B cell (primary cell): ENCODE data around the gene JAKMIP2. TPM values are rescaled to one million over a fixed set of nuclear protein-coding genes. Genes with fewer than 3 reads are reported as not detected.

ENCODE experiments used
- ATAC-seq: fragments of 200-7000 bp; cut with Tn5 transposase; one replicate; pipeline ENCODE4 v1.10.0; 2021; ENCODE audit warnings: low read depth, mild to moderate bottlenecking, moderate number of reproducible peaks, moderate library complexity
- CTCF ChIA-PET: fragments of 350-600 bp; sonication (Branson Sonifier 250); formaldehyde crosslinking; loops from one replicate; lab custom pipeline; 2021; ENCODE audit warnings: antibody characterized with exemption, inconsistent platforms; lab: Charles Lee
- POLR2A ChIA-PET: fragments of 350-600 bp; sonication (Branson Sonifier 250); formaldehyde crosslinking; loops from one replicate; lab custom pipeline; 2021; ENCODE audit warnings: antibody characterized with exemption; lab: Charles Lee
- DNase-seq: peaks from one replicate; pipeline ENCODE4 v3.0.0; 2013
- H2AFZ ChIP-seq: 2 replicates; pipeline ENCODE4 v1.6.1; 2012; ENCODE audit warnings: mild to moderate bottlenecking, low read depth, low read length; ENCODE audit not compliant: insufficient read depth, poor library complexity, severe bottlenecking
- H3K27ac ChIP-seq, 2 donors: 1 replicate in 1 of 2; 2 replicates in 1 of 2; pipeline ENCODE4 v1.5.1; 2012 to 2013; ENCODE audit warnings: low read length in 2 of 2, mild to moderate bottlenecking in 2 of 2, moderate library complexity in 1 of 2
- H3K27me3 ChIP-seq, 4 experiments: fragments of 200-600 bp in 1 of 4; sonication (generic) in 1 of 4; replicated peaks in 1 of 4; 1 replicate in 2 of 4; 2 replicates in 2 of 4; pipeline versions ENCODE4 v1.6.1 to v1.7.0; 2013 to 2016; ENCODE audit warnings: low read length in 3 of 4, mild to moderate bottlenecking in 2 of 4, mixed read lengths in 1 of 4, moderate library complexity in 1 of 4; ENCODE audit not compliant: insufficient read depth in 4 of 4, control insufficient read depth in 3 of 4; ENCODE audit errors: control extremely low read depth in 1 of 4
- H3K36me3 ChIP-seq, 2 experiments: replicated peaks in 1 of 2; 1 replicate in 1 of 2; 2 replicates in 1 of 2; pipeline versions ENCODE4 v1.6.1 to v1.7.1; 2013; ENCODE audit warnings: low read length in 1 of 2; ENCODE audit not compliant: insufficient read depth in 2 of 2, control insufficient read depth in 1 of 2; ENCODE audit errors: control extremely low read depth in 1 of 2, extremely low read depth in 1 of 2
- H3K4me1 ChIP-seq, 2 donors: fragments of 200-600 bp in 1 of 2; sonication (generic) in 1 of 2; 1 replicate in 1 of 2; 2 replicates in 1 of 2; pipeline versions ENCODE4 v1.5.1 to v1.6.1; 2013 to 2017; ENCODE audit warnings: low read length in 2 of 2; ENCODE audit not compliant: control insufficient read depth in 2 of 2, insufficient read depth in 2 of 2
- H3K4me2 ChIP-seq: replicated peaks from 2 replicates; pipeline ENCODE3; 2012; ENCODE audit warnings: mild to moderate bottlenecking, low read depth, low read length; ENCODE audit not compliant: poor library complexity, severe bottlenecking
- H3K4me3 ChIP-seq, 5 experiments: fragments of 200-600 bp in 1 of 5; sonication (generic) in 1 of 5; 1 replicate in 3 of 5; 2 replicates in 2 of 5; pipeline versions ENCODE4 v1.5.1 to v1.7.0; 2011 to 2016; ENCODE audit warnings: low read length in 4 of 5, mild to moderate bottlenecking in 4 of 5, low read depth in 2 of 5, control low read depth in 1 of 5, moderate library complexity in 1 of 5; ENCODE audit not compliant: insufficient read depth in 1 of 5; ENCODE audit errors: control extremely low read depth in 1 of 5, extremely low read depth in 1 of 5
- H3K79me2 ChIP-seq: fragments of 200-600 bp; sonication (generic); one replicate; pipeline ENCODE4 v1.6.0; 2016; ENCODE audit warnings: low read length; ENCODE audit not compliant: control insufficient read depth, insufficient read depth
- H3K9ac ChIP-seq: fragments of 200-600 bp; sonication (generic); 2 replicates; pipeline ENCODE4 v1.6.1; 2017; ENCODE audit warnings: mild to moderate bottlenecking, low read length, moderate library complexity
- H3K9me3 ChIP-seq, 3 donors: one replicate each; pipeline versions ENCODE4 v1.6.1 to v1.7.1; 2013; ENCODE audit warnings: low read length in 2 of 3; ENCODE audit not compliant: control insufficient read depth in 2 of 3, insufficient read depth in 1 of 3; ENCODE audit errors: control extremely low read depth in 1 of 3
- H4K20me1 ChIP-seq: 2 replicates; pipeline ENCODE4 v1.6.0; 2012; ENCODE audit warnings: mild to moderate bottlenecking, low read length; ENCODE audit not compliant: insufficient read depth, control insufficient read depth, poor library complexity, severe bottlenecking
- H3K27ac Mint-ChIP-seq: one replicate; pipeline ENCODE4 v1.8.0; 2021; ENCODE audit warnings: mixed read lengths
- H3K27me3 Mint-ChIP-seq: one replicate; pipeline ENCODE4 v1.8.0; 2021; ENCODE audit warnings: mixed read lengths
- H3K4me1 Mint-ChIP-seq: one replicate; pipeline ENCODE4 v1.8.0; 2021; ENCODE audit warnings: mixed read lengths
- H3K4me3 Mint-ChIP-seq: one replicate; pipeline ENCODE4 v1.8.0; 2021; ENCODE audit warnings: mixed read lengths
- H3K9me3 Mint-ChIP-seq: one replicate; pipeline ENCODE4 v1.8.0; 2022; ENCODE audit warnings: mixed read lengths; ENCODE audit not compliant: insufficient read depth
- EZH2 ChIP-seq: IDR thresholded peaks from 2 replicates; pipeline ENCODE4 v1.6.1; 2012; ENCODE audit warnings: borderline replicate concordance, low read depth, mild to moderate bottlenecking, moderate library complexity, low read length; ENCODE audit not compliant: insufficient read depth, poor library complexity, severe bottlenecking
- WGBS: methylation state at CpG from one replicate; pipeline ENCODE4 v1.1.5; 2013; ENCODE audit warnings: missing lambda C conversion rate; ENCODE audit not compliant: insufficient coverage; 5-methylcytosine and 5-hydroxymethylcytosine counted together
- intact Hi-C: fragments of 100-400 bp; cut with micrococcal nuclease; formaldehyde crosslinking; loops from one replicate; pipeline ENCODE4 v1.10.0; 2022
- polyA plus RNA-seq: library from polyadenylated mRNA; depleted of rRNA; stranded (reverse); fragments of >200 nt; gene quantifications from 2 replicates; pipeline ENCODE4 v1.2.3, GENCODE V29; 2012
- total RNA-seq, 2 donors: library from RNA; stranded (reverse); fragments of 120-200 nt in 1 of 2; gene quantifications; 1 replicate in 1 of 2; 2 replicates in 1 of 2; pipeline versions ENCODE4 v1.2.3 to v1.2.4, GENCODE V29; 2013 to 2022
- TF ChIP-seq, protein P1 (sequence below): fragments of 200-600 bp; IDR thresholded peaks from one replicate; pipeline ENCODE4 v1.8.0; 2022; ENCODE audit warnings: antibody characterized with exemption, mild to moderate bottlenecking

JAKMIP2 gene
- total and polyA plus RNA-seq, 2 donors (not counting 1 experiment from before 2014, with no cell fraction given), result 0.24 to 4.1 TPM

DNA sequence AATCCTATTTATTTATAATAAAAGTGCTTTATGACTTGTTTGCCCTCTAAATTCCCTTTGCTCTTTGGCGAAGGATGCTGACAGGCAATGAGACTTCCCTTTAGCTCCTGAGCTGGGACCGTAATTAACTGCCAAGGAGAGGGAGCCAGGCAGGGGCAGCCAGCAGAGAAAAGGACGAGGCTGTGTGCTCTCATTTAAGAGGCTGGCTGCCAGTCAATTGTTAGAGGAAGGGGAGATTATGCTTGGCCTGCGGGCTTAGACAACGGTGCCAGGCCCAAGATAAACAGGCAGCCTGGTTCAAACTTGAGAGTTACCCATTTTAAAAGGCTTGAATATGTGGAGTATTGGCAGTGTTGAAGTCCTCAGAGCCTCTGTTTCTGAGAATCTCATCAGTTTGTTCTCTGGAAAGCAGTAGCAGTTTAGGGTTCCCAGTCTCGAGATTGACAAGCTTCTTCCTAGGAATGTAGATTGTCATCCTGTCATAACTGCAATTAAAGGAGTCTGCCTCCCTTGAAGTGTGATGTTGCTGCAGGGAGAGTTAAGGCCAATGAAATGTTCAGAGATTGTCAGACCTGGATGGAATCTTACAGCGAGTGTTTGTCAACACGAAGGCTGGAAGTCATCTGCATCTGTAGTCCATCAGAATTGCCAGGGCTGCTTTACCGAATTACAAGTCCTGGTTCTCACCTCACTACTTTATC lies 113.2 kb downstream of the JAKMIP2 start:
- H3K27ac Mint-ChIP-seq, result no peak overlapping the region
- 92% methylated on average over 9 of the region's 9 CpGs for WGBS
- no peaks in the 10 kb centered on the region for H3K9me3 ChIP-seq

DNA sequence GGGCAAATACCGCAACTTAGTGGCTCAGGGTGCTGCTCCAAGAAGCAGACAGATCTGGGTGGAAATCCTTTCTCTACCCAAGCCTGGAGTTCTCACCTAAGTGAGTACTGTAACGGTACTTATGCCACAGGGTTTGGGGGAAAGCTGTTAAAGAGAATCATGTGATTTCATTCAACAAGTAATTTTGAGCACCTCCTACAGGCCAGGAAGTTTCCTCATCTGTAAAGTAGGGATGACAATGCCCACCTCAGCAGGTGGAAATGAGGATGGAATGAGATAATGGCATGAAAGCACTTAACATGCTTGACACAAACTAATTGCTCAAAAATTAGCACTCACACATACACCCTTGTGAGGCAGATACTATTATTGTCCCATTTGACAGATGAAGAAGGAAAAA lies 114.1 kb downstream of the JAKMIP2 start:
- WGBS, result no CpG with 5 or more reads among the region's 2 CpGs
- H3K36me3 ChIP-seq, result no peaks in the 10 kb centered on the region
- H3K27ac ChIP-seq, result no peak overlapping the region
- no peaks in the 10 kb centered on the region for H3K79me2 ChIP-seq
- Mint-ChIP-seq H3K27ac (no peak overlapping the region), H3K4me3 (no peak overlapping the region), H3K4me1 (no peaks in the 10 kb centered on the region), H3K9me3 (no peaks in the 10 kb centered on the region), H3K27me3 (no peaks in the 10 kb centered on the region)
- intact Hi-C loops, result no loop called here
- TF ChIP-seq, protein P1, sequence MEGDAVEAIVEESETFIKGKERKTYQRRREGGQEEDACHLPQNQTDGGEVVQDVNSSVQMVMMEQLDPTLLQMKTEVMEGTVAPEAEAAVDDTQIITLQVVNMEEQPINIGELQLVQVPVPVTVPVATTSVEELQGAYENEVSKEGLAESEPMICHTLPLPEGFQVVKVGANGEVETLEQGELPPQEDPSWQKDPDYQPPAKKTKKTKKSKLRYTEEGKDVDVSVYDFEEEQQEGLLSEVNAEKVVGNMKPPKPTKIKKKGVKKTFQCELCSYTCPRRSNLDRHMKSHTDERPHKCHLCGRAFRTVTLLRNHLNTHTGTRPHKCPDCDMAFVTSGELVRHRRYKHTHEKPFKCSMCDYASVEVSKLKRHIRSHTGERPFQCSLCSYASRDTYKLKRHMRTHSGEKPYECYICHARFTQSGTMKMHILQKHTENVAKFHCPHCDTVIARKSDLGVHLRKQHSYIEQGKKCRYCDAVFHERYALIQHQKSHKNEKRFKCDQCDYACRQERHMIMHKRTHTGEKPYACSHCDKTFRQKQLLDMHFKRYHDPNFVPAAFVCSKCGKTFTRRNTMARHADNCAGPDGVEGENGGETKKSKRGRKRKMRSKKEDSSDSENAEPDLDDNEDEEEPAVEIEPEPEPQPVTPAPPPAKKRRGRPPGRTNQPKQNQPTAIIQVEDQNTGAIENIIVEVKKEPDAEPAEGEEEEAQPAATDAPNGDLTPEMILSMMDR, result no peak
- no peak for TF ChIP-seq EZH2
- H3K4me3 ChIP-seq, result no peak overlapping the region
- ATAC-seq (no peak), DNase-seq (no peak)
- no peak overlapping the region for H2AFZ ChIP-seq
- H3K4me2 ChIP-seq, result no peak overlapping the region
- no peaks in the 10 kb centered on the region for H3K9me3 ChIP-seq
- H3K27me3 ChIP-seq, result no peaks in the 10 kb centered on the region
- H3K9ac ChIP-seq, result no peak overlapping the region
- CTCF ChIA-PET, result no interaction called here
- no peaks in the 10 kb centered on the region for H4K20me1 ChIP-seq
- no peaks in the 10 kb centered on the region for H3K4me1 ChIP-seq
- POLR2A ChIA-PET, result no interaction called here

More for the DNA sequence above, 113.2 kb downstream of the JAKMIP2 start:
- ChIA-PET POLR2A (no interaction called here), CTCF (no interaction called here)
- Histone ChIP-seq H3K79me2 (no peaks in the 10 kb centered on the region), H3K9ac (no peak overlapping the region), H3K36me3 (no peaks in the 10 kb centered on the region), H3K27ac (no peak overlapping the region), H3K27me3 (no peaks in the 10 kb centered on the region), H3K4me3 (no peak overlapping the region), H2AFZ (no peak overlapping the region), H3K4me2 (no peak overlapping the region), H3K4me1 (no peaks in the 10 kb centered on the region), H4K20me1 (no peaks in the 10 kb centered on the region)
- Mint-ChIP-seq H3K27me3 (no peaks in the 10 kb centered on the region), H3K9me3 (no peaks in the 10 kb centered on the region), H3K4me3 (no peak overlapping the region), H3K4me1 (no peaks in the 10 kb centered on the region)
- no peak for DNase-seq
- ATAC-seq, result no peak
- TF ChIP-seq EZH2, result no peak
- TF ChIP-seq, protein P1, result no peak
- intact Hi-C loops, result no loop called here
